Spleen (tissue), 11 donors: ENCODE data around the gene INF2. TPM values are rescaled to one million over a fixed set of nuclear protein-coding genes. Genes with fewer than 3 reads are reported as not detected.

Experiments used
- DNase-seq: peaks from one replicate; pipeline ENCODE4 v3.0.0-alpha.2; 2020
- H3K27ac ChIP-seq, 8 donors: fragments of 200-600 bp; sonication (generic) in 7 of 8; 1 replicate in 4 of 8; 2 replicates in 4 of 8; pipeline versions ENCODE4 v1.5.0 to v1.8.0; 2016 to 2021; ENCODE audit warnings: inconsistent platforms in 4 of 8, mild to moderate bottlenecking in 4 of 8, moderate library complexity in 1 of 8
- H3K27me3 ChIP-seq, 7 donors: fragments of 200-600 bp; sonication (generic) in 6 of 7; replicated peaks in 1 of 7; 1 replicate in 4 of 7; 2 replicates in 3 of 7; pipeline versions ENCODE4 v1.5.0 to v1.8.0; 2016 to 2021; ENCODE audit warnings: inconsistent platforms in 3 of 7, mild to moderate bottlenecking in 1 of 7
- H3K36me3 ChIP-seq, 6 donors: fragments of 200-600 bp; sonication (generic) in 5 of 6; 1 replicate in 4 of 6; 2 replicates in 2 of 6; pipeline versions ENCODE4 v1.5.0 to v1.8.0; 2016 to 2021; ENCODE audit warnings: inconsistent platforms in 2 of 6
- H3K4me1 ChIP-seq, 6 donors: fragments of 200-600 bp; sonication (generic) in 5 of 6; 1 replicate in 3 of 6; 2 replicates in 3 of 6; pipeline versions ENCODE4 v1.5.0 to v1.8.0; 2016 to 2021; ENCODE audit warnings: inconsistent platforms in 3 of 6
- H3K4me3 ChIP-seq, 8 donors: fragments of 200-600 bp; sonication (generic) in 7 of 8; 1 replicate in 4 of 8; 2 replicates in 4 of 8; pipeline versions ENCODE4 v1.5.0 to v1.8.0; 2016 to 2021; ENCODE audit warnings: inconsistent platforms in 4 of 8, mild to moderate bottlenecking in 4 of 8, moderate library complexity in 2 of 8
- H3K9me3 ChIP-seq, 8 donors: fragments of 200-600 bp; sonication (generic) in 7 of 8; 1 replicate in 4 of 8; 2 replicates in 4 of 8; pipeline versions ENCODE4 v1.5.0 to v1.8.0; 2016 to 2021; ENCODE audit warnings: inconsistent platforms in 4 of 8
- POLR2A ChIP-seq, 3 donors: fragments of 450-650 bp; IDR thresholded peaks; one replicate each; pipeline ENCODE4 v1.5.1; 2017; ENCODE audit warnings: antibody characterized with exemption in 3 of 3, mild to moderate bottlenecking in 1 of 3
- POLR2AphosphoS5 ChIP-seq, 3 donors: sonication (generic); formaldehyde crosslinking; IDR thresholded peaks; one replicate each; pipeline ENCODE4 v1.5.1; 2017; ENCODE audit warnings: antibody characterized with exemption in 3 of 3
- WGBS, 5 donors: extraction: QIAGEN DNeasy Blood & Tissue Kit in 3 of 5; methylation state at CpG; one replicate each; pipeline versions ENCODE4 v1.1.5 to v1.1.7; 2013 to 2018; 5-methylcytosine and 5-hydroxymethylcytosine counted together
- intact Hi-C: fragments of 100-400 bp; cut with DNase I; formaldehyde crosslinking; loops from one replicate; pipeline ENCODE4 v1.15.0; 2023; ENCODE audit warnings: low total_unique reads
- polyA plus RNA-seq, 3 donors: library from polyadenylated mRNA; stranded (reverse); fragments of 200-250 nt; gene quantifications; one replicate each; pipeline ENCODE4 v1.2.1, GENCODE V29; 2013
- total RNA-seq, 7 donors: library from RNA; depleted of rRNA in 3 of 7; stranded (reverse); fragments of >200 nt in 3 of 7; fragmentation: NEBNext Ultra II Directional in 4 of 7; extraction: Animal tissue kit (Norgen Biotek cat#: 25700) in 4 of 7; gene quantifications; one replicate each; pipeline versions ENCODE4 v1.1.0 to v1.2.1, GENCODE V29; 2016 to 2021
- TF ChIP-seq, protein P1 (sequence below), 11 experiments: fragments of 200-600 bp in 7 of 11; fragments of 450-650 bp in 4 of 11; sonication (generic) in 4 of 11; IDR thresholded peaks in 8 of 11; conservative IDR thresholded peaks in 3 of 11; 1 replicate in 7 of 11; 2 replicates in 4 of 11; pipeline versions ENCODE4 v1.4.0 to v1.8.0; 2016 to 2021; ENCODE audit warnings: antibody characterized with exemption in 11 of 11, inconsistent platforms in 4 of 11, mild to moderate bottlenecking in 1 of 11
- donor health status: healthy with polysubstance abuse.
- donor health status: DM: no; HTN: no; CAD: no; lungs with moderate emphysema.
- donor health status: DM: no; HTN: no; CAD: no.
- donor health status: Bipolar disorder and iron deficiency.
- donor health status: healthy.
- donor health status: DM: no; HTN: no; CAD: no.
- donor health status: DM: yes; HTN: yes; CAD: no.

The INF2 gene
- total and polyA plus RNA-seq, 10 donors = 56.6 to 120 (median 98.6) TPM

DNA sequence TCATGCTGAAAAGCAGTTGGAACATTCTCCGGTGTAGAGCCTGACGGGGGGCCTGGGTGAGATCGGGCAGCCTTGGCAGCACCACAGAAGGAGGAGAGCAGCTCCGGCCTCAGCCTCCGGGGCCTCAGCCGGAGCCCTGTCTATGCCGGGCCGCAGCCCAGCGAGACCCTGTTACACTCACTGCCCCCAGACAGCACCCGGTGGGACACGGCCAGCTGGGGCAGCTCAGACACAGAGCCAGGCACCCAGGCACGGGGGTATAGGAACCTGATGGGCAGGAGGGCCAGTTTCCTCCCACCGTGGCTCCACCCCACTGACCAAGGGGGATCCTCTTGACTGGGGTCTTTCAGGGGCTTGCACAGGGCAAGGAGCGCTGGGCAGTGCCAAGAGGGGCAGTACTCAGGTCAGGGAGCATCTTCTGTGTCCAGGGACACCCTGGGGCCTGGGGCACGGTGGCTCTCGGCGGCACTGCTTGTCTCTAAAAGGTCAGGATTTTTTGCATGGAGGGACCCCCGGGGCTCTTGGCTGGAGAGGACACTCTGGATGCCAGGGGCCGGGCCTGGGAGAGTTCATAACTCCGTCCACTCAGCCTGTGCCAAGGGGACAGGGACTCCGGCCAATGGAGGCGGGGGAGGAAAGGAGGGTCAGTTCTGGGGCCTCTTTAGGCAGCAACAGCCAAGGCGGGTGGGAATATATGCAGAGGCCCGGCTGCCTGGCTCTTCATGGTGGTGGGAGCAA is 9.4 kb downstream of the INF2 start:
- Histone ChIP-seq H3K27ac (peak overlapping the region in 5 of 8 donors; percentile 59 to 90 (median 86)), H3K9me3 (no peaks in the 10 kb centered on the region), H3K4me1 (peaks cover 23 to 82% (median 55%) of the 10 kb centered on the region in 6 donors), H3K4me3 (peak overlapping the region in 2 of 8 donors; percentile 5 to 25), H3K27me3 (no peaks in the 10 kb centered on the region), H3K36me3 (peaks cover 0 to 63% (median 31%) of the 10 kb centered on the region in 6 donors)
- 79 to 90% (median 83%) methylated on average over 11 to 24 of the region's 24 CpGs for WGBS, 5 donors
- intact Hi-C loops = no loop called here
- TF ChIP-seq POLR2A (IDR thresholded peaks at IDR 0.05) (no peak), POLR2AphosphoS5 (IDR thresholded peaks at IDR 0.05) (peak in 2 of 3 donors; percentile 18 to 45)
- DNase-seq = no peak

DNA sequence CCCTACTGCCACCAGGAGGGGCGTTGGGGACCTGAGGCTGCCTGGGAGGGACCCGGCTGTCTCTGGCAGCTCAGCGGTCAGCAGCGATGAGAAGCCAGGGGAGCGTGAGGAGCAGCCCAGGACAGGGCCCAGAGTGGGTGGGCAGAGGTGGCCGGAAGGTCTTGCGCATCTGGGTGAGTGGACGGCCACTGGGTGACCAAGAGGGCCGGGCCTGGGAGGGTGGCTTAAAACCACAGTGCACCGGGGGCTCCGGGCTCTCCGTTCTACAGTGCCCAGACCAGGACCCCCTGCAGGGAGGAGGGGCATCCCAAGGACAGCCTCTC is 10.0 kb downstream of the INF2 start:
- TF ChIP-seq, protein P1, sequence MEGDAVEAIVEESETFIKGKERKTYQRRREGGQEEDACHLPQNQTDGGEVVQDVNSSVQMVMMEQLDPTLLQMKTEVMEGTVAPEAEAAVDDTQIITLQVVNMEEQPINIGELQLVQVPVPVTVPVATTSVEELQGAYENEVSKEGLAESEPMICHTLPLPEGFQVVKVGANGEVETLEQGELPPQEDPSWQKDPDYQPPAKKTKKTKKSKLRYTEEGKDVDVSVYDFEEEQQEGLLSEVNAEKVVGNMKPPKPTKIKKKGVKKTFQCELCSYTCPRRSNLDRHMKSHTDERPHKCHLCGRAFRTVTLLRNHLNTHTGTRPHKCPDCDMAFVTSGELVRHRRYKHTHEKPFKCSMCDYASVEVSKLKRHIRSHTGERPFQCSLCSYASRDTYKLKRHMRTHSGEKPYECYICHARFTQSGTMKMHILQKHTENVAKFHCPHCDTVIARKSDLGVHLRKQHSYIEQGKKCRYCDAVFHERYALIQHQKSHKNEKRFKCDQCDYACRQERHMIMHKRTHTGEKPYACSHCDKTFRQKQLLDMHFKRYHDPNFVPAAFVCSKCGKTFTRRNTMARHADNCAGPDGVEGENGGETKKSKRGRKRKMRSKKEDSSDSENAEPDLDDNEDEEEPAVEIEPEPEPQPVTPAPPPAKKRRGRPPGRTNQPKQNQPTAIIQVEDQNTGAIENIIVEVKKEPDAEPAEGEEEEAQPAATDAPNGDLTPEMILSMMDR (IDR thresholded peaks at IDR 0.05 in 8 of 11, conservative IDR thresholded peaks at IDR 0.05 in 3 of 11) = no peak
- peak in 2 of 3 donors; percentile 10 to 51 for TF ChIP-seq POLR2AphosphoS5 (IDR thresholded peaks at IDR 0.05)
- H3K4me1 ChIP-seq = peaks cover 18 to 76% (median 49%) of the 10 kb centered on the region in 6 donors
- 82 to 92% (median 85%) methylated on average over 12 of the region's 12 CpGs for WGBS, 5 donors
- H3K4me3 ChIP-seq = peak overlapping the region in 2 of 8 donors; percentile 5 to 25
- H3K9me3 ChIP-seq = no peaks in the 10 kb centered on the region
- H3K36me3 ChIP-seq = peaks cover 0 to 63% (median 37%) of the 10 kb centered on the region in 6 donors
- intact Hi-C loops = no loop called here
- DNase-seq = no peak
- no peaks in the 10 kb centered on the region for H3K27me3 ChIP-seq
- H3K27ac ChIP-seq = peak overlapping the region in 5 of 8 donors; percentile 59 to 90 (median 86)

DNA sequence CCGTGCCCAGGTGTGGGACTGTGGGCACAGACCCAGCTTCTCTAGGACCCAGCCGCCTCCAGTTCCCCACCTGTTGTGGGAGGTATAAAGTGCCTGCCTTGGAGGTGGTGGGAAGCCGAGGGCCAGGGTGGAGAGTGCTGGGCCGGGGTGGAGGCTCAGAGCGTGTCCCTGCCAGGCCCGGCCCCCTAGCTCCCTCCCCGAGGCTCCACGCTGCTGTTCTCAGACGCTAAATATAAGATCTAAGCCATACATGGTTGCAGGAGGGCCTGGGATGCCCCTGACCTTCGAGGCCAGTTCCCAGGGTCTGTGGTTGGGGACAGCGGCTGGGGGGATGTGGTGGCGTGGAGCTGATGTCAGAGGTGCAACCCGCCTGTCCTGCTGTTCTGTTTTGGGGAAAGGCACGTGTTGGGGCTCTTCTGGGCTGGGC is 10.8 kb downstream of the INF2 start:
- no peak for DNase-seq
- Histone ChIP-seq H3K27ac (peak overlapping the region in 4 of 8 donors; percentile 18 to 90 (median 87)), H3K9me3 (no peaks in the 10 kb centered on the region), H3K36me3 (peaks cover 0 to 71% (median 42%) of the 10 kb centered on the region in 6 donors), H3K4me1 (peaks cover 10 to 68% (median 41%) of the 10 kb centered on the region in 6 donors), H3K27me3 (no peaks in the 10 kb centered on the region), H3K4me3 (peak overlapping the region in 1 of 8 donors; percentile 5)
- intact Hi-C loops = no loop called here
- WGBS, 5 donors = 52 to 80% (median 76%) methylated on average over 9 to 14 of the region's 14 CpGs
- TF ChIP-seq POLR2AphosphoS5 (IDR thresholded peaks at IDR 0.05) (no peak), POLR2A (IDR thresholded peaks at IDR 0.05) (no peak)
- TF ChIP-seq, protein P1 (IDR thresholded peaks at IDR 0.05 in 8 of 11, conservative IDR thresholded peaks at IDR 0.05 in 3 of 11) = no peak

DNA sequence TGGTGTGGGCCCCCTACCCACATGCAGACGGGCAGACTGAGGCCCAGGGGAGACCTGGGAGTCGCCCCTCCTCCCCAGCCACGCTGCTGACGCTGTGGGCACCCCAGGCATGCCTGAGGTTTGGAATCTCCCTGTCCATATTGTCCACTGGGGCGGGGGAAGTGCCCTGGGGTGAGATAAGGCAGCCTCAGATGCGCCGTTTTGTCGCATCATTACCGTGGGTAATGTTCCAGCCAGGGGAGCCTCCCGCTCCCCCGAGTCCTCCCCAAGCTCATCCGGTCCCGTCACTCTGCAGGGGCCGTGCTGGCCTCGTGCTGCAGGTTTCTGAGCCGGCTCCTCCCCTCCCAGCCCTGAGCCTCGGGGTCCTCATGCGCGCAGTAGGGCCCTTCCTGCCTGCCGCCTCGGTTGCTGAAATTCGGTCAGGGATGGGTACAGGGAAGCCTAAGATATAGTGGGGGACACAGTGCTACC is 11.4 kb downstream of the INF2 start:
- intact Hi-C loops = no loop called here
- TF ChIP-seq, protein P1 (IDR thresholded peaks at IDR 0.05 in 8 of 11, conservative IDR thresholded peaks at IDR 0.05 in 3 of 11) = no peak
- TF ChIP-seq POLR2AphosphoS5 (IDR thresholded peaks at IDR 0.05) (no peak), POLR2A (IDR thresholded peaks at IDR 0.05) (no peak)
- Histone ChIP-seq H3K4me1 (peaks cover 8 to 62% (median 35%) of the 10 kb centered on the region in 6 donors), H3K27ac (peak overlapping the region in 2 of 8 donors; percentile 88 to 90), H3K27me3 (no peaks in the 10 kb centered on the region), H3K36me3 (peaks cover 0 to 77% (median 48%) of the 10 kb centered on the region in 6 donors), H3K4me3 (no peak overlapping the region), H3K9me3 (no peaks in the 10 kb centered on the region)
- WGBS, 5 donors = 68 to 77% (median 75%) methylated on average over 20 to 22 of the region's 22 CpGs; no CpG with 5 or more reads in 1 of the 5 donors
- no peak for DNase-seq
